Liver (tissue), 9 donors: ENCODE results near the gene ETFA. TPM values are rescaled to one million over a fixed set of nuclear protein-coding genes. Genes with fewer than 3 reads are reported as not detected.

Experiments
- DNase-seq: peaks from one replicate; pipeline ENCODE4 v3.0.0-alpha.2; 2017; ENCODE audit warnings: low spot score
- H3K27ac ChIP-seq, 2 donors: one replicate each; pipeline ENCODE4 v1.7.0; 2013; ENCODE audit warnings: inconsistent platforms in 2 of 2, low read length in 2 of 2, control low read depth in 1 of 2, low read depth in 1 of 2, mild to moderate bottlenecking in 1 of 2
- H3K27me3 ChIP-seq, 4 donors: one replicate each; pipeline versions ENCODE4 v1.6.1 to v1.7.0; 2013; ENCODE audit warnings: low read length in 3 of 4, inconsistent platforms in 1 of 4, mild to moderate bottlenecking in 1 of 4, moderate library complexity in 1 of 4; ENCODE audit not compliant: control insufficient read depth in 4 of 4, insufficient read depth in 4 of 4
- H3K36me3 ChIP-seq, 4 donors: one replicate each; pipeline versions ENCODE4 v1.6.1 to v1.7.0; 2013; ENCODE audit warnings: low read length in 3 of 4, mild to moderate bottlenecking in 3 of 4, low read depth in 1 of 4, moderate library complexity in 1 of 4; ENCODE audit not compliant: control insufficient read depth in 4 of 4, insufficient read depth in 3 of 4
- H3K4me1 ChIP-seq, 4 donors: one replicate each; pipeline versions ENCODE4 v1.6.1 to v1.7.0; 2013; ENCODE audit warnings: low read length in 3 of 4, mild to moderate bottlenecking in 3 of 4, moderate library complexity in 1 of 4; ENCODE audit not compliant: control insufficient read depth in 4 of 4, insufficient read depth in 4 of 4
- H3K4me3 ChIP-seq, 3 donors: one replicate each; pipeline versions ENCODE4 v1.6.1 to v1.7.0; 2013; ENCODE audit warnings: low read length in 3 of 3, control low read depth in 1 of 3, low read depth in 1 of 3, mild to moderate bottlenecking in 1 of 3
- H3K9ac ChIP-seq, 2 donors: one replicate each; pipeline ENCODE4 v1.7.0; 2013; ENCODE audit warnings: low read length in 2 of 2, mild to moderate bottlenecking in 2 of 2, moderate library complexity in 2 of 2, control low read depth in 1 of 2, low read depth in 1 of 2
- H3K9me3 ChIP-seq, 4 donors: one replicate each; pipeline versions ENCODE4 v1.6.1 to v1.7.0; 2013; ENCODE audit warnings: low read length in 3 of 4; ENCODE audit not compliant: control insufficient read depth in 4 of 4
- EGR1 ChIP-seq, 2 donors: IDR thresholded peaks; 2 replicates each; pipeline ENCODE4 v1.6.1; 2016 to 2018; ENCODE audit warnings: antibody characterized with exemption in 2 of 2, low read depth in 2 of 2
- FOXA1 ChIP-seq: IDR thresholded peaks from 2 replicates; pipeline ENCODE4 v1.6.1; 2016; ENCODE audit warnings: antibody characterized with exemption
- FOXA2 ChIP-seq: IDR thresholded peaks from 2 replicates; pipeline ENCODE4 v1.6.1; 2016; ENCODE audit warnings: antibody characterized with exemption
- GABPA ChIP-seq, 2 donors: IDR thresholded peaks in 1 of 2; conservative IDR thresholded peaks in 1 of 2; 2 replicates each; pipeline ENCODE4 v1.6.1; 2016; ENCODE audit warnings: antibody characterized with exemption in 2 of 2, mild to moderate bottlenecking in 1 of 2, moderate library complexity in 1 of 2
- HNF4A ChIP-seq, 2 donors: conservative IDR thresholded peaks; 2 replicates each; pipeline ENCODE4 v1.6.1; 2016; ENCODE audit warnings: antibody characterized with exemption in 2 of 2, mild to moderate bottlenecking in 2 of 2
- HNF4G ChIP-seq: IDR thresholded peaks from 2 replicates; pipeline ENCODE4 v1.6.1; 2016; ENCODE audit warnings: antibody characterized with exemption
- JUND ChIP-seq, 2 donors: IDR thresholded peaks; 2 replicates each; pipeline ENCODE4 v1.6.1; 2016; ENCODE audit warnings: antibody characterized with exemption in 2 of 2
- NR2F2 ChIP-seq: IDR thresholded peaks from 2 replicates; pipeline ENCODE4 v1.6.1; 2016; ENCODE audit warnings: antibody characterized with exemption
- RAD21 ChIP-seq, 2 donors: IDR thresholded peaks; 2 replicates each; pipeline ENCODE4 v1.6.1; 2016; ENCODE audit warnings: antibody characterized with exemption in 2 of 2, mild to moderate bottlenecking in 2 of 2
- RXRA ChIP-seq, 2 donors: IDR thresholded peaks; 2 replicates each; pipeline ENCODE4 v1.6.1; 2017 to 2018; ENCODE audit warnings: antibody characterized with exemption in 2 of 2, mild to moderate bottlenecking in 1 of 2
- TAF1 ChIP-seq: conservative IDR thresholded peaks from 2 replicates; pipeline ENCODE4 v1.6.1; 2016; ENCODE audit warnings: antibody characterized with exemption, mild to moderate bottlenecking
- YY1 ChIP-seq: IDR thresholded peaks from 2 replicates; pipeline ENCODE4 v1.6.1; 2016; ENCODE audit warnings: antibody characterized with exemption, mild to moderate bottlenecking
- WGBS: extraction: QIAGEN DNeasy Blood & Tissue Kit; methylation state at CpG from one replicate; pipeline ENCODE4 v1.1.7; 2013; 5-methylcytosine and 5-hydroxymethylcytosine counted together
- polyA plus RNA-seq, 2 donors: library from polyadenylated mRNA; stranded (reverse) in 1 of 2; unstranded in 1 of 2; fragments of 200-250 nt in 1 of 2; fragments of >200 nt in 1 of 2; fragmentation: Nextera tagmentation in 1 of 2; extraction: Ambion mirVana in 1 of 2; gene quantifications; one replicate each; pipeline versions ENCODE4 v1.2.1 to v1.2.3, GENCODE V29; 2013 to 2015
- total RNA-seq, 2 donors: library from RNA; depleted of rRNA; stranded (reverse); fragments of >200 nt; gene quantifications; one replicate each; pipeline ENCODE4 v1.2.3, GENCODE V29; 2014
- TF ChIP-seq, protein P1 (sequence below): IDR thresholded peaks from 2 replicates; pipeline ENCODE4 v1.6.1; 2016; ENCODE audit warnings: antibody characterized with exemption, mild to moderate bottlenecking
- TF ChIP-seq, protein P2 (sequence below): IDR thresholded peaks from 2 replicates; pipeline ENCODE4 v1.6.1; 2016; ENCODE audit warnings: antibody characterized with exemption
- TF ChIP-seq, protein P3 (sequence below): fragments of 150-350 bp; IDR thresholded peaks from 2 replicates; pipeline ENCODE4 v1.5.1; 2017; ENCODE audit warnings: improper control_type of control experiment, low read depth, low read length; ENCODE audit not compliant: missing input control
- TF ChIP-seq, protein P4 (sequence below): IDR thresholded peaks from 2 replicates; pipeline ENCODE4 v1.6.1; 2016; ENCODE audit warnings: antibody characterized with exemption
- TF ChIP-seq, protein P5 (sequence below): IDR thresholded peaks from 2 replicates; pipeline ENCODE4 v1.6.1; 2016; ENCODE audit warnings: antibody characterized with exemption
- donor health status: healthy.
- donor health status: healthy.
- donor health status: healthy.
- donor health status: healthy.
- donor health status: healthy.

ETFA gene
- total and polyA plus RNA-seq, 4 donors, result 92.6 to 342 (median 289) TPM

DNA sequence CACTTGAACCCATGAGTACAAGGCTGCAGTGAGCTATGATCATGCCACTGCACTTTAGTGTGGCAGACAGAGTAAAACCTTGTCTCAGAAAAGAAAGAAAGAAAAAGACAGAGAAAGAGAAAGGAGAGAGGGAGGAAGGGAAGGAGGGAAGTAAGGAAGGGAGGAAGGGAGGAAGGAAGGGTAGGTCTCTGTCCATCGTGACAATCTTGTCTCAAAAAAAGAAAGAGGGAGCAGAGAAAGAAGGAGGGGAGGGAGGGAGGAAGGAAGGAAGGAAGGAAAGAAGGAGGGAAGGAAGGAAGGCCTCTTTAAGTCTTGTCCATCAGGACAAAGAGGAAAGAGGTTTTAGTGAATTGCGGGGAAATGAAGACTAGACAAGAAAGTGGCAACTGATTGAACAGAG is 122.2 kb downstream of the ETFA start:
- H3K9me3 ChIP-seq, result no peaks in the 10 kb centered on the region
- no peak for DNase-seq
- H3K4me1 ChIP-seq, result peaks cover 0 to 11% (median 6%) of the 10 kb centered on the region in 4 donors
- no peak overlapping the region for H3K9ac ChIP-seq
- TF ChIP-seq FOXA2 (no peak), TAF1 (no peak), EGR1 (IDR thresholded peaks at IDR 0.05; ENCODE audit: low read depth in 2 of 2) (no peak), RAD21 (IDR thresholded peaks at IDR 0.05) (no peak), HNF4A (conservative IDR thresholded peaks at IDR 0.05) (no peak), JUND (IDR thresholded peaks at IDR 0.05) (no peak), GABPA (IDR thresholded peaks at IDR 0.05 in 1 of 2, conservative IDR thresholded peaks at IDR 0.05 in 1 of 2) (no peak), YY1 (no peak)
- TF ChIP-seq, protein P1, sequence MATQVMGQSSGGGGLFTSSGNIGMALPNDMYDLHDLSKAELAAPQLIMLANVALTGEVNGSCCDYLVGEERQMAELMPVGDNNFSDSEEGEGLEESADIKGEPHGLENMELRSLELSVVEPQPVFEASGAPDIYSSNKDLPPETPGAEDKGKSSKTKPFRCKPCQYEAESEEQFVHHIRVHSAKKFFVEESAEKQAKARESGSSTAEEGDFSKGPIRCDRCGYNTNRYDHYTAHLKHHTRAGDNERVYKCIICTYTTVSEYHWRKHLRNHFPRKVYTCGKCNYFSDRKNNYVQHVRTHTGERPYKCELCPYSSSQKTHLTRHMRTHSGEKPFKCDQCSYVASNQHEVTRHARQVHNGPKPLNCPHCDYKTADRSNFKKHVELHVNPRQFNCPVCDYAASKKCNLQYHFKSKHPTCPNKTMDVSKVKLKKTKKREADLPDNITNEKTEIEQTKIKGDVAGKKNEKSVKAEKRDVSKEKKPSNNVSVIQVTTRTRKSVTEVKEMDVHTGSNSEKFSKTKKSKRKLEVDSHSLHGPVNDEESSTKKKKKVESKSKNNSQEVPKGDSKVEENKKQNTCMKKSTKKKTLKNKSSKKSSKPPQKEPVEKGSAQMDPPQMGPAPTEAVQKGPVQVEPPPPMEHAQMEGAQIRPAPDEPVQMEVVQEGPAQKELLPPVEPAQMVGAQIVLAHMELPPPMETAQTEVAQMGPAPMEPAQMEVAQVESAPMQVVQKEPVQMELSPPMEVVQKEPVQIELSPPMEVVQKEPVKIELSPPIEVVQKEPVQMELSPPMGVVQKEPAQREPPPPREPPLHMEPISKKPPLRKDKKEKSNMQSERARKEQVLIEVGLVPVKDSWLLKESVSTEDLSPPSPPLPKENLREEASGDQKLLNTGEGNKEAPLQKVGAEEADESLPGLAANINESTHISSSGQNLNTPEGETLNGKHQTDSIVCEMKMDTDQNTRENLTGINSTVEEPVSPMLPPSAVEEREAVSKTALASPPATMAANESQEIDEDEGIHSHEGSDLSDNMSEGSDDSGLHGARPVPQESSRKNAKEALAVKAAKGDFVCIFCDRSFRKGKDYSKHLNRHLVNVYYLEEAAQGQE, result no peak
- TF ChIP-seq, protein P2, sequence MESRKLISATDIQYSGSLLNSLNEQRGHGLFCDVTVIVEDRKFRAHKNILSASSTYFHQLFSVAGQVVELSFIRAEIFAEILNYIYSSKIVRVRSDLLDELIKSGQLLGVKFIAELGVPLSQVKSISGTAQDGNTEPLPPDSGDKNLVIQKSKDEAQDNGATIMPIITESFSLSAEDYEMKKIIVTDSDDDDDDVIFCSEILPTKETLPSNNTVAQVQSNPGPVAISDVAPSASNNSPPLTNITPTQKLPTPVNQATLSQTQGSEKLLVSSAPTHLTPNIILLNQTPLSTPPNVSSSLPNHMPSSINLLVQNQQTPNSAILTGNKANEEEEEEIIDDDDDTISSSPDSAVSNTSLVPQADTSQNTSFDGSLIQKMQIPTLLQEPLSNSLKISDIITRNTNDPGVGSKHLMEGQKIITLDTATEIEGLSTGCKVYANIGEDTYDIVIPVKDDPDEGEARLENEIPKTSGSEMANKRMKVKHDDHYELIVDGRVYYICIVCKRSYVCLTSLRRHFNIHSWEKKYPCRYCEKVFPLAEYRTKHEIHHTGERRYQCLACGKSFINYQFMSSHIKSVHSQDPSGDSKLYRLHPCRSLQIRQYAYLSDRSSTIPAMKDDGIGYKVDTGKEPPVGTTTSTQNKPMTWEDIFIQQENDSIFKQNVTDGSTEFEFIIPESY, result no peak
- TF ChIP-seq, protein P3, sequence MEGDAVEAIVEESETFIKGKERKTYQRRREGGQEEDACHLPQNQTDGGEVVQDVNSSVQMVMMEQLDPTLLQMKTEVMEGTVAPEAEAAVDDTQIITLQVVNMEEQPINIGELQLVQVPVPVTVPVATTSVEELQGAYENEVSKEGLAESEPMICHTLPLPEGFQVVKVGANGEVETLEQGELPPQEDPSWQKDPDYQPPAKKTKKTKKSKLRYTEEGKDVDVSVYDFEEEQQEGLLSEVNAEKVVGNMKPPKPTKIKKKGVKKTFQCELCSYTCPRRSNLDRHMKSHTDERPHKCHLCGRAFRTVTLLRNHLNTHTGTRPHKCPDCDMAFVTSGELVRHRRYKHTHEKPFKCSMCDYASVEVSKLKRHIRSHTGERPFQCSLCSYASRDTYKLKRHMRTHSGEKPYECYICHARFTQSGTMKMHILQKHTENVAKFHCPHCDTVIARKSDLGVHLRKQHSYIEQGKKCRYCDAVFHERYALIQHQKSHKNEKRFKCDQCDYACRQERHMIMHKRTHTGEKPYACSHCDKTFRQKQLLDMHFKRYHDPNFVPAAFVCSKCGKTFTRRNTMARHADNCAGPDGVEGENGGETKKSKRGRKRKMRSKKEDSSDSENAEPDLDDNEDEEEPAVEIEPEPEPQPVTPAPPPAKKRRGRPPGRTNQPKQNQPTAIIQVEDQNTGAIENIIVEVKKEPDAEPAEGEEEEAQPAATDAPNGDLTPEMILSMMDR, result no peak
- TF ChIP-seq, protein P4, sequence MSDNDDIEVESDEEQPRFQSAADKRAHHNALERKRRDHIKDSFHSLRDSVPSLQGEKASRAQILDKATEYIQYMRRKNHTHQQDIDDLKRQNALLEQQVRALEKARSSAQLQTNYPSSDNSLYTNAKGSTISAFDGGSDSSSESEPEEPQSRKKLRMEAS, result no peak
- 64% methylated on average over 2 of the region's 2 CpGs for WGBS
- H3K4me3 ChIP-seq, result no peak overlapping the region
- H3K27me3 ChIP-seq, result no peaks in the 10 kb centered on the region
- H3K36me3 ChIP-seq, result no peaks in the 10 kb centered on the region
- no peak overlapping the region for H3K27ac ChIP-seq

DNA sequence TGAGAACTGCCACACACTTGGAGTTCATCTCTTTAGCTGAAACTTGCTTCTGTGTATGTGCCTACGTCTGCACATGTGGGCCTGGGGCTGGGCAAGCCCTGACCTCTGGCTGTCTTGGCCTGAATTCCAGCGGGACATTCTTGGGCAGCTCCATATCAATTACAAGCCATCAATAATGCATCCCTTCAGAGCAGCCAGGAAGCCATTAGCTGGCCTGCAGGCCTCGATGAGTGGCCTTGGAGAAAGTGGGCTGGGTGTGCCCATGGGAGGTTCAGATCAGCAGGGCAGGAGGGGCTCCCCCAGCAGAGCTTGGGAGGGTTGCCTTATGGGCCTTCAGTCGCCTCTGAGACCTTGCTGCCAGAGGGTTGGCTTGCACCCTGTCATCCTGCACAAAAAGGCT is 124.1 kb downstream of the ETFA start:
- Histone ChIP-seq H3K9ac (no peak overlapping the region), H3K36me3 (no peaks in the 10 kb centered on the region), H3K4me1 (peaks cover 0 to 11% (median 6%) of the 10 kb centered on the region in 4 donors), H3K4me3 (no peak overlapping the region), H3K9me3 (no peaks in the 10 kb centered on the region), H3K27me3 (no peaks in the 10 kb centered on the region), H3K27ac (no peak overlapping the region)
- TF ChIP-seq, protein P1, result no peak
- TF ChIP-seq HNF4A (conservative IDR thresholded peaks at IDR 0.05) (no peak), NR2F2 (no peak), RAD21 (IDR thresholded peaks at IDR 0.05) (no peak), HNF4G (no peak), FOXA1 (no peak), RXRA (IDR thresholded peaks at IDR 0.05) (no peak), YY1 (no peak)
- TF ChIP-seq, protein P3, result no peak
- TF ChIP-seq, protein P4, result no peak
- TF ChIP-seq, protein P5, sequence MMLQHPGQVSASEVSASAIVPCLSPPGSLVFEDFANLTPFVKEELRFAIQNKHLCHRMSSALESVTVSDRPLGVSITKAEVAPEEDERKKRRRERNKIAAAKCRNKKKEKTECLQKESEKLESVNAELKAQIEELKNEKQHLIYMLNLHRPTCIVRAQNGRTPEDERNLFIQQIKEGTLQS, result no peak
- DNase-seq, result no peak
- 79% methylated on average over 4 of the region's 4 CpGs for WGBS
